Epithelial cell of prostate (primary cell): ENCODE results near the gene ITPKC.
"Not testable (repeated sequence)": the region's sequence is repeated elsewhere in the genome, so short reads cannot be mapped to it uniquely, and the experiment has no call there.

Experiments used
- DNase-seq: peaks from one replicate; pipeline ENCODE4 v3.0.0-alpha.2; 2011; ENCODE audit warnings: low read depth, low spot score
- H3K27ac ChIP-seq: fragments of 450-650 bp; 2 replicates; pipeline ENCODE4 v1.5.1; 2017; ENCODE audit warnings: mild to moderate bottlenecking

The ITPKC gene

DNA sequence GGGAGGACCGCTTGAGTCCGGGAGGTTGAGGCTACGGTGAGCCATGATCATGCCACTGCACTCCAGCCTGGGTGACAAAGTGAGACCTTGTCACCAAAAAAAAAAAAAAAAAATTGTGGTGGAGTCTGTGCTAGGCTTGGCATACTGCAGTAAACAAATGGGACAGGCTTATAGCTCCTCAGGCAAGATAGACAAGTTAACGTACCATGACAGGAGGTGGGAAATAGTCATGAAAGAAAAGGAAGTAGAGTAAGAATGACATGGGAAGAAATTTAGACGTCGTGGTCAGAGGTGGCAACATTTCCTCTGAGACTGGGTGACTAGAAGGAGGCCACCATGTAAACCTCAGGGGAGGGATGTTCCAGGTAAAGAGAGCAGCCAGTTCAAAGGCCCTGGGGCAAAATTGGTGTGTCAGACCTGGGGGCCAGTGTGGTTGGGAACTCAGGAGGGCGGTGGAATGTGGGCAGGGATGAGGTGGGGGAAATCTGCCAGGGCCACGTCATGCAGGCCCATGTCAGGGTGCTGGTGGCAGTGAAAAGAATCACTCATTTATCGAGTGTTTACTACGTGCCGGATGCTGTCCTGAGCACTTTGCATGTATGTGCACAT lies 39.7 kb downstream of the ITPKC start:
- peak overlapping the region; percentile 36 for H3K27ac ChIP-seq
- no peak for DNase-seq

GRCh38 chr19:40758491-40758890 lies 41.6 kb downstream of the ITPKC start:
- DNase-seq, result no peak
- no peak overlapping the region for H3K27ac ChIP-seq

DNA sequence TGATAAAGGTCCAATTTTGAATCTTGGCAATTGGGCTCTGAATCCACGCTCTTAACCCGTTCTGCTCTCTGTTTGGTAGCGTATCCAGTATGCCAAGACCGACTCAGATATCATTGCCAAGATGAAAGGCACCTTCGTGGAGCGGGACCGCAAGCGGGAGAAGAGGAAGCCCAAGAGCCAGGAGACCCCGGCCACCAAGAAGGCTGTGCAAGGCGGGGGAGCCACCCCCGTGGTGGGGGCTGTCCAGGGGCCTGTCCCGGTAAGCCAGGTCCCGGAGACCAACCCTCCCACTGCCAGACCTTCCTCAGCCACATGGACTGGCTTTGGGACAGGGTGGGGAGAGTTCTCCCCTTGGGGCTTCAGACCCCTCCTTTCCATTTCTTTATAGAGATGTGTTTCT lies 42.4 kb downstream of the ITPKC start:
- no peak for DNase-seq
- no peak overlapping the region for H3K27ac ChIP-seq

- H3K27ac ChIP-seq, result no peak overlapping the region
- DNase-seq, result no peak
Measured at GRCh38 chr19:40762754-40763470, 46.0 kb downstream of the ITPKC start.

DNA sequence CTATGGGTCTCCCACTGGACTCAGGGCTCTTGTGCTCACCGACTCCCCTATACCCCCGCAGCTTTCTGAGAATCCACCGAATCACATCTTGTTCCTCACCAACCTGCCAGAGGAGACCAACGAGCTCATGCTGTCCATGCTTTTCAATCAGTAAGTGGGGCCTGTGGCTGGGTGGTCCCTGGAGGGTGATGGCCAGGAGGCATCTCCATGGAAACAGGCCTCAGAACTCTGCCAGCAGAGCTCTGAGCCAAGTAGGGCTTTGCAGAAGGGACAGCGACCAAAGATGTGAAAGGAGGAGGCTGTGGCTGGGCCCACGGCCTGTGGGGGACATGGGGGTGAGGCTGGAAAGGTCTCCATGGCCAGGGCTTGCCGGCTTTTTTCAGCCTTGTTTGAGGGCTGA lies 46.6 kb downstream of the ITPKC start:
- H3K27ac ChIP-seq, result no peak overlapping the region
- DNase-seq, result no peak

DNA sequence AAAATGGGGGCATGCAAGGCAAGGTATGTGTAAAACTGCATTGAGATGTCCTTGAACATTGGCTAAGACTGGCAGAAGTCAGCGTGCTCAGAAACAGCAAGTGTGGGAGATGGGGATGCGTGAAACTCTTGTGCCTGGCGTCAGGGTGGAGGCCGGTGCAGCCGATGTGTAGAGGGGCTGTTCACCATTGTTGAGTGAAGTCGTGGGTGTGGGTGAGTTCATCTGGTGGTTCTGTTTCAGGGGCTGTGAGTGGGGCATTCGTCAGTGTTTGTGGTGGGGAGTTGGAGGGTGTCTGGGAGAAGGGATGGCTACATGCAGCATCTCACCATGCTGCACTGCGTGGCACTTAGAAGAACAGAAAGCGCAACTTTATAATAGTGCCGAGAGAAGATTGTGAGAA lies 47.1 kb downstream of the ITPKC start:
- DNase-seq, result no peak
- no peak overlapping the region for H3K27ac ChIP-seq

GRCh38 chr19:40766385-40766784 lies 49.5 kb downstream of the ITPKC start:
- not testable (repeated sequence) for DNase-seq, H3K27ac ChIP-seq

DNA sequence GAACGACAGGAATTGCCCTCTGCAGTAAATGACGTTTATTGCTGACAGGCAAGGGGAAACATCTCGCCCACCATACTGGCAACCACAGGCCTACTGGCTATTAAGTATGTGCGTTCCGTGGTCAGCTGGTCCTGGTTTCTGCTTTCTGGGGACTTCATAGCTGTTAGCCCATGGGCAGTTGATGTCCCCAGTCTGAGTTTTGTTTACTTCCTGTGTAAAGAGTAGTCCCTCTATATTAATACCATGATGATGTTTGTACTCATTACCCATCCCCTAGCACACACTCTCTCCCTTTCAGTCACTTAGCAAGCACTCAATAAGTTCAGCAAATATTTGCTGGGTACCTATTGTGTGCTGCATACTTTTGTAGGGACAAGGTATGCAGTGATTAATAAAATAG lies 52.0 kb downstream of the ITPKC start:
- no peak for DNase-seq

DNA sequence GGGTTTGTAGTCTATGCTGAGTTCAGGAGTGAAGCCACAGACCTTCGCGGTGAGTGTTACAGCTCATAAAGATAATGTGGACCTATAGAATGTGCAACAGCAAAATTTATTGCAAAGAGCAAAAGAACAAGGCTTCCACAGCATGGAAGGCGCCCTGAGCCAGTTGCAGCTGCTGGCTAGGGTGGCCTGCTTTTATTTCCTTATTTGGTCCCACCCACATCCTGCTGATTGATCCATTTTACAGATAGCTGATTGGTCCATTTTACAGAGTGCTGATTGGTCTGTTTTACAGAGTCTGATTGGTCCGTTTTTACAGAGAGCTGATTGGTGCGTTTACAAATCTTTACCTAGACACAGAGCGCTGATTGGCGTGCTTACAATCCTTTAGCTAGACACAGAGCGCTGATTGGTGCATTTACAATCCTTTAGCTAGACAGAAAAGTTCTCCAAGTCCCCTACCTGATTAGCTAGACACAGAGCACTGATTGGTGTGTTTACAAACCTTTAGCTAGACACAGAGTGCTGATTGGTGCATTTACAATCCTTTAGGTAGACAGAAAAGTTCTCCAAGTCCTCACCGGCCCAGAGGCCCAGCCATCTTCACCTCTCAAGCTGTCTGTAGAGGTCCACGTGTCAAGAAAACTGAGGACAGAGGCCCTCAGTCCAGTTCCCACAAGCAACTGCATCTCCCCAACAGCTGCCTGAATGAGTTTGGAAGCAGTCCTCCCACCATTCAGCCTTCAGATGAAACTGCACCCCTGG lies 54.4 kb downstream of the ITPKC start:
- H3K27ac ChIP-seq, DNase-seq: not testable (repeated sequence)

More for the DNA sequence above, 52.0 kb downstream of the ITPKC start:
- no peak overlapping the region for H3K27ac ChIP-seq

- DNase-seq, result no peak
Measured at GRCh38 chr19:40774916-40775631, 58.2 kb downstream of the ITPKC start, which contains the start of gene MIA. TSS of gene MIA (plus strand) at chr19:40775521. CDS start at chr19:40775543, 22 bp downstream.

DNA sequence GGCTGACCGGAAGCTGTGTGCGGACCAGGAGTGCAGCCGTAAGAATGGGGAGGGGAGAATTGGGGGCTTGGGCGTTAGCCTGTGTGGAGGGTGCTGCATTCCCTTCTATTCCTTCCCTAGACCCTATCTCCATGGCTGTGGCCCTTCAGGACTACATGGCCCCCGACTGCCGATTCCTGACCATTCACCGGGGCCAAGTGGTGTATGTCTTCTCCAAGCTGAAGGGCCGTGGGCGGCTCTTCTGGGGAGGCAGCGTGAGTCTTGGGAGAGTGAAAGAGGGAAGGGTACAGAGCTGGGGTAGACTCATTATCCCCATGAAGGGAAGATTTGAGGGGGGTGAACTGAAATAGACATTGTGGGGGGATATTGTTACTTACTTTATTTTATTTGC lies 58.7 kb downstream of the ITPKC start:
- DNase-seq, result no peak
- H3K27ac ChIP-seq, result peak overlapping the region; percentile 42

More at GRCh38 chr19:40774916-40775631, 58.2 kb downstream of the ITPKC start, which contains the start of gene MIA:
- H3K27ac ChIP-seq, result peak within 1 kb of the TSS; percentile 42

DNA sequence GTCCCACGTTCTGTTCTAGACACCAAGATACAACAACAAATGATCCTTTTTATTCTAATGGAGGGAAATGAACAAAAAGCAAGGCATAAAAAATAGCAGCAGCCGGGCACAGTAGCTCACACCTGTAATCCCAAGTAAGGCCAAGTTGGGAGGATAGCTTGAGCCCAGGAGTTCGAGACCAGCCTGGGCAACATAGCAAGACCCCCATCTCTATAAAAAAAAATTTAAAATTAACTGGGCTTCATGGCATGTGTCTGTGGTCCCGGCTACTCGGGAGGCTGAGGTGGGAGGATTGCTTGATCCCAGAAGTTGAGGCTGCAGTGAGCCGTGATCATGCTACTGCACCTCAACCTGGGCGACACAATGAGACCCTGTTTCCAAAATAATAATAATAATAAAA lies 59.5 kb downstream of the ITPKC start:
- no peak overlapping the region for H3K27ac ChIP-seq
- no peak for DNase-seq

GRCh38 chr19:40776932-40777644 lies 60.2 kb downstream of the ITPKC start:
- H3K27ac ChIP-seq, result peak overlapping the region; percentile 96
- peak; percentile 53 for DNase-seq

DNA sequence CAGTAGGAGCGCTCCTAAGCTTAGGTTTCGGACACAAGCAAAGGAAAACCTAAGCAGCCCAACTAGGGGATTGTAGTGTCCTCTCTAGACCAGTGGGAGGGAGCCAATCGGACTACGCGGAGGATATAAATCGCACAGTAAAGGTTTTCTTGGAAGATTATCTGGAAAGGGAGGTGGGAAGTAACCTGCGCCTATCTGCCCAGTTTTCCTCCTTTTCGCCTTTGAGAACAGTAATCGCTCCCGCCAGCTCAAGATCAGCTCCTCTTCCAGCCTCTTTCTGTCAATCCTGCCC lies 60.7 kb downstream of the ITPKC start:
- no peak for DNase-seq
- H3K27ac ChIP-seq, result peak overlapping the region; percentile 96

GRCh38 chr19:40777937-40778705 lies 61.2 kb downstream of the ITPKC start, which contains the start of gene RAB4B:
TSS of gene RAB4B (plus strand) at chr19:40778247. CDS start at chr19:40778376, 129 bp downstream.
- peak within 1 kb of the TSS; percentile 96 for H3K27ac ChIP-seq
- peak; percentile 95 for DNase-seq

- H3K27ac ChIP-seq, result peak overlapping the region; percentile 96
- DNase-seq, result no peak
Measured at GRCh38 chr19:40778706-40779284, 61.9 kb downstream of the ITPKC start.

GRCh38 chr19:40780582-40780981 lies 63.7 kb downstream of the ITPKC start:
- no peak for DNase-seq
- H3K27ac ChIP-seq, result no peak overlapping the region

GRCh38 chr19:40781140-40781539 lies 64.2 kb downstream of the ITPKC start:
- no peak for DNase-seq
- H3K27ac ChIP-seq, result no peak overlapping the region

DNA sequence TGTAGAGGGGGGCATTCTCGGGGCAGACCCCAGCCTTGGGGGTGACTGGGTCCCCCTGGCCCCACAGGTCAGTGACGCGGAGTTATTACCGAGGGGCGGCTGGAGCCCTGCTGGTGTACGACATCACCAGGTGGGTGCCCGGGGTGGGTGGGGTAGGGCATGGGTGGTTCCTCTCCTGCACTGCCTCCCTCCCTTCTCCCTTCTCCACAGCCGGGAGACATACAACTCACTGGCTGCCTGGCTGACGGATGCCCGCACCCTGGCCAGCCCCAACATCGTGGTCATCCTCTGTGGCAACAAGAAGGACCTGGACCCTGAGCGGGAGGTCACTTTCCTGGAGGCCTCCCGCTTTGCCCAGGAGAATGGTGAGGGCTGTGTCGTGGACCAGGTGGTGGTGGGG lies 66.8 kb downstream of the ITPKC start:
- no peak for DNase-seq
- H3K27ac ChIP-seq, result no peak overlapping the region
